ENCODE data around the gene SRCAP.

DNA sequence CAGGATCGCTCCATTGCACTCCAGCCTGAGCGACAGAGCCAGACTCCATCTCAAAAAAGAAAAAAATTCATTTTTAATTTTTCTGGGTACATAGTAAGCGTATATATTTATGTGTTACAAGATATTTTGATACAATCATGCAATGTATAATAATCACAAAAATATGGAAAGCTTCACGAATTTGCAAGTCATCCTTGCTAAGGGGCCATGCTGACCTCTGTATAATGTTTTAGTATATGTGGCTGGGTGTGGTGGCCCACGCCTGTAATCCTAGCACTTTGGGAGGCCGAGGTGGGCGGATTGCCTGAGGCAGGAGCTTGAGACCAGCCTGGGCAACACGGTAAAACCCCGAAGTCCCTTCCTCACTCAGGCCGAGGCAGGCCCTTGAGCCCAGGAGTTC lies 23.8 kb upstream of the SRCAP start:
- TF ChIP-seq EZH2 (IDR thresholded peaks at IDR 0.05) (no peak), EZH2phosphoT487 (IDR thresholded peaks at IDR 0.05) (no peak)
- TF ChIP-seq, protein P1, sequence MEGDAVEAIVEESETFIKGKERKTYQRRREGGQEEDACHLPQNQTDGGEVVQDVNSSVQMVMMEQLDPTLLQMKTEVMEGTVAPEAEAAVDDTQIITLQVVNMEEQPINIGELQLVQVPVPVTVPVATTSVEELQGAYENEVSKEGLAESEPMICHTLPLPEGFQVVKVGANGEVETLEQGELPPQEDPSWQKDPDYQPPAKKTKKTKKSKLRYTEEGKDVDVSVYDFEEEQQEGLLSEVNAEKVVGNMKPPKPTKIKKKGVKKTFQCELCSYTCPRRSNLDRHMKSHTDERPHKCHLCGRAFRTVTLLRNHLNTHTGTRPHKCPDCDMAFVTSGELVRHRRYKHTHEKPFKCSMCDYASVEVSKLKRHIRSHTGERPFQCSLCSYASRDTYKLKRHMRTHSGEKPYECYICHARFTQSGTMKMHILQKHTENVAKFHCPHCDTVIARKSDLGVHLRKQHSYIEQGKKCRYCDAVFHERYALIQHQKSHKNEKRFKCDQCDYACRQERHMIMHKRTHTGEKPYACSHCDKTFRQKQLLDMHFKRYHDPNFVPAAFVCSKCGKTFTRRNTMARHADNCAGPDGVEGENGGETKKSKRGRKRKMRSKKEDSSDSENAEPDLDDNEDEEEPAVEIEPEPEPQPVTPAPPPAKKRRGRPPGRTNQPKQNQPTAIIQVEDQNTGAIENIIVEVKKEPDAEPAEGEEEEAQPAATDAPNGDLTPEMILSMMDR (IDR thresholded peaks at IDR 0.05) = no peak

Data from neural progenitor cell (in vitro differentiated cells).